Tibial nerve (tissue), 3 donors: ENCODE measurements around the gene ZNF618.

Experiments
- POLR2A ChIP-seq, 2 donors: fragments of 450-650 bp; IDR thresholded peaks; one replicate each; pipeline ENCODE4 v1.6.1; 2017; ENCODE audit warnings: antibody characterized with exemption in 2 of 2, mild to moderate bottlenecking in 2 of 2, moderate library complexity in 2 of 2
- TF ChIP-seq, protein P1 (sequence below), 5 experiments: fragments of 200-600 bp in 3 of 5; fragments of 450-650 bp in 2 of 5; sonication (generic) in 3 of 5; IDR thresholded peaks; one replicate each; pipeline ENCODE4 v1.5.1; 2016 to 2019; ENCODE audit warnings: antibody characterized with exemption in 5 of 5, mild to moderate bottlenecking in 3 of 5, moderate library complexity in 2 of 5

- no peak for TF ChIP-seq POLR2A (IDR thresholded peaks at IDR 0.05)
- TF ChIP-seq, protein P1, sequence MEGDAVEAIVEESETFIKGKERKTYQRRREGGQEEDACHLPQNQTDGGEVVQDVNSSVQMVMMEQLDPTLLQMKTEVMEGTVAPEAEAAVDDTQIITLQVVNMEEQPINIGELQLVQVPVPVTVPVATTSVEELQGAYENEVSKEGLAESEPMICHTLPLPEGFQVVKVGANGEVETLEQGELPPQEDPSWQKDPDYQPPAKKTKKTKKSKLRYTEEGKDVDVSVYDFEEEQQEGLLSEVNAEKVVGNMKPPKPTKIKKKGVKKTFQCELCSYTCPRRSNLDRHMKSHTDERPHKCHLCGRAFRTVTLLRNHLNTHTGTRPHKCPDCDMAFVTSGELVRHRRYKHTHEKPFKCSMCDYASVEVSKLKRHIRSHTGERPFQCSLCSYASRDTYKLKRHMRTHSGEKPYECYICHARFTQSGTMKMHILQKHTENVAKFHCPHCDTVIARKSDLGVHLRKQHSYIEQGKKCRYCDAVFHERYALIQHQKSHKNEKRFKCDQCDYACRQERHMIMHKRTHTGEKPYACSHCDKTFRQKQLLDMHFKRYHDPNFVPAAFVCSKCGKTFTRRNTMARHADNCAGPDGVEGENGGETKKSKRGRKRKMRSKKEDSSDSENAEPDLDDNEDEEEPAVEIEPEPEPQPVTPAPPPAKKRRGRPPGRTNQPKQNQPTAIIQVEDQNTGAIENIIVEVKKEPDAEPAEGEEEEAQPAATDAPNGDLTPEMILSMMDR (IDR thresholded peaks at IDR 0.05): no peak
Observed at GRCh38 chr9:113876993-113877368, 872 bp downstream of the ZNF618 start.
